ENCODE measurements around the gene SND1. TPM values are rescaled to one million over a fixed set of nuclear protein-coding genes. Genes with fewer than 3 reads are reported as not detected.

The SND1 gene
- total and polyA plus RNA-seq, 2 donors (not counting 1 experiment from before 2014, with no cell fraction given) = 44.4 to 165 TPM

GRCh38 chr7:127981965-127982364 is 330.0 kb downstream of the SND1 start:
- Mint-ChIP-seq H3K4me1 (peaks cover 5% of the 10 kb centered on the region), H3K4me3 (no peak overlapping the region), H3K27ac (no peak overlapping the region), H3K9me3 (ENCODE audit: insufficient read depth) (peaks cover 15% of the 10 kb centered on the region), H3K27me3 (no peaks in the 10 kb centered on the region)
- H3K27ac ChIP-seq (ENCODE audit: low read length in 2 of 2) = no peak overlapping the region
- no peaks in the 10 kb centered on the region for H3K27me3 ChIP-seq (replicated peaks in 1 of 4; ENCODE audit: control extremely low read depth in 1 of 4, control insufficient read depth in 3 of 4, insufficient read depth in 4 of 4, low read length in 3 of 4)
- peaks cover 6% of the 10 kb centered on the region for H3K79me2 ChIP-seq (ENCODE audit: control insufficient read depth, insufficient read depth, low read length)
- H3K9me3 ChIP-seq (ENCODE audit: control extremely low read depth in 1 of 3, control insufficient read depth in 2 of 3, insufficient read depth in 1 of 3, low read length in 2 of 3) = peaks cover 2 to 15% (median 10%) of the 10 kb centered on the region in 3 donors
- no peak for ATAC-seq (ENCODE audit: low read depth)
- WGBS (ENCODE audit: insufficient coverage) = 100% methylated on average over 3 of the region's 4 CpGs
- no peak overlapping the region for H3K4me2 ChIP-seq (replicated peaks; ENCODE audit: low read depth, low read length, poor library complexity, severe bottlenecking)
- no peak overlapping the region for H3K4me3 ChIP-seq (ENCODE audit: control extremely low read depth in 1 of 5, extremely low read depth in 1 of 5, insufficient read depth in 1 of 5, low read depth in 2 of 5, low read length in 4 of 5)
- H3K9ac ChIP-seq (ENCODE audit: low read length) = no peak overlapping the region
- no peak for TF ChIP-seq CTCF (IDR thresholded peaks at IDR 0.05)
- no peak for TF ChIP-seq EZH2 (IDR thresholded peaks at IDR 0.05; ENCODE audit: borderline replicate concordance, insufficient read depth, low read depth, low read length, poor library complexity, severe bottlenecking)
- DNase-seq = no peak
- intact Hi-C loops (cut with micrococcal nuclease) = no loop called here
- H4K20me1 ChIP-seq (ENCODE audit: control insufficient read depth, insufficient read depth, low read length, poor library complexity, severe bottlenecking) = no peaks in the 10 kb centered on the region
- H3K4me1 ChIP-seq (ENCODE audit: control insufficient read depth in 2 of 2, insufficient read depth in 2 of 2, low read length in 2 of 2) = no peaks in the 10 kb centered on the region
- H2AFZ ChIP-seq (ENCODE audit: insufficient read depth, low read depth, low read length, poor library complexity, severe bottlenecking) = no peak overlapping the region
- ChIA-PET POLR2A (no interaction called here), CTCF (interaction anchor here (0.7 to 2.0 kb wide), 2 partner anchors 273 to 481 kb away, joined by 3 to 4 read pairs; no protein-coding TSS in a partner anchor)
- peaks cover 5 to 14% of the 10 kb centered on the region in 2 experiments for H3K36me3 ChIP-seq (replicated peaks in 1 of 2; ENCODE audit: control extremely low read depth in 1 of 2, control insufficient read depth in 1 of 2, extremely low read depth in 1 of 2, insufficient read depth in 2 of 2, low read length in 1 of 2)

- Histone ChIP-seq H3K27me3 (replicated peaks in 1 of 4; ENCODE audit: control extremely low read depth in 1 of 4, control insufficient read depth in 3 of 4, insufficient read depth in 4 of 4, low read length in 3 of 4) (no peaks in the 10 kb centered on the region), H3K9ac (ENCODE audit: low read length) (no peak overlapping the region), H4K20me1 (ENCODE audit: control insufficient read depth, insufficient read depth, low read length, poor library complexity, severe bottlenecking) (no peaks in the 10 kb centered on the region), H3K4me2 (replicated peaks; ENCODE audit: low read depth, low read length, poor library complexity, severe bottlenecking) (no peak overlapping the region), H3K79me2 (ENCODE audit: control insufficient read depth, insufficient read depth, low read length) (no peaks in the 10 kb centered on the region), H3K27ac (ENCODE audit: low read length in 2 of 2) (no peak overlapping the region), H2AFZ (ENCODE audit: insufficient read depth, low read depth, low read length, poor library complexity, severe bottlenecking) (no peak overlapping the region), H3K9me3 (ENCODE audit: control extremely low read depth in 1 of 3, control insufficient read depth in 2 of 3, insufficient read depth in 1 of 3, low read length in 2 of 3) (peaks cover 0 to 6% (median 4%) of the 10 kb centered on the region in 3 donors), H3K4me3 (ENCODE audit: control extremely low read depth in 1 of 5, extremely low read depth in 1 of 5, insufficient read depth in 1 of 5, low read depth in 2 of 5, low read length in 4 of 5) (no peak overlapping the region), H3K4me1 (ENCODE audit: control insufficient read depth in 2 of 2, insufficient read depth in 2 of 2, low read length in 2 of 2) (no peaks in the 10 kb centered on the region), H3K36me3 (replicated peaks in 1 of 2; ENCODE audit: control extremely low read depth in 1 of 2, control insufficient read depth in 1 of 2, extremely low read depth in 1 of 2, insufficient read depth in 2 of 2, low read length in 1 of 2) (peaks cover 5 to 7% of the 10 kb centered on the region in 2 experiments)
- TF ChIP-seq EZH2 (IDR thresholded peaks at IDR 0.05; ENCODE audit: borderline replicate concordance, insufficient read depth, low read depth, low read length, poor library complexity, severe bottlenecking) (no peak), CTCF (IDR thresholded peaks at IDR 0.05) (no peak)
- H3K27me3 Mint-ChIP-seq = no peaks in the 10 kb centered on the region
- peaks cover 6% of the 10 kb centered on the region for H3K9me3 Mint-ChIP-seq (ENCODE audit: insufficient read depth)
- H3K27ac Mint-ChIP-seq = no peak overlapping the region
- POLR2A ChIA-PET = no interaction called here
- CTCF ChIA-PET = interaction anchor here (0.6 to 2.0 kb wide), 2 partner anchors 274 to 750 kb away, joined by 3 to 4 read pairs; no protein-coding TSS in a partner anchor
- peaks cover 5% of the 10 kb centered on the region for H3K4me1 Mint-ChIP-seq
- no peak overlapping the region for H3K4me3 Mint-ChIP-seq
- no peak for DNase-seq
- no peak for ATAC-seq (ENCODE audit: low read depth)
- WGBS (ENCODE audit: insufficient coverage) = 83% methylated on average over 5 of the region's 5 CpGs
- intact Hi-C loops (cut with micrococcal nuclease) = no loop called here
These were observed 331.9 kb downstream of the SND1 start for GRCh38 chr7:127983804-127984332.

Data from B cell (primary cell).